Neural cell (in vitro differentiated cells): ENCODE measurements around the gene OR4D9. TPM values are rescaled to one million over a fixed set of nuclear protein-coding genes. Genes with fewer than 3 reads are reported as not detected.

ENCODE experiments used
- H2AFZ ChIP-seq: fragments of 200-600, 300-800 bp; sonication (generic), shearing (Covaris generic); 2 replicates; pipeline ENCODE4 v1.6.0; 2014; ENCODE audit warnings: low read depth, mild to moderate bottlenecking, antibody characterized with exemption, low read length, moderate library complexity
- H3F3A ChIP-seq: fragments of 200-600 bp; shearing (Covaris generic); 2 replicates; pipeline ENCODE4 v1.6.1; 2016; ENCODE audit warnings: mild to moderate bottlenecking, moderate library complexity, mixed read lengths, antibody characterized with exemption, low read length; ENCODE audit not compliant: insufficient read depth, poor library complexity, severe bottlenecking
- H3K27ac ChIP-seq: fragments of 200-600, 300-800 bp; sonication (generic), shearing (Covaris generic); 2 replicates; pipeline ENCODE4 v1.5.1; 2014; ENCODE audit warnings: mild to moderate bottlenecking, low read length, moderate library complexity
- H3K27me3 ChIP-seq: fragments of 300-800, 200-600 bp; sonication (generic), shearing (Covaris generic); 2 replicates; pipeline ENCODE4 v1.6.0; 2014; ENCODE audit warnings: mild to moderate bottlenecking, low read depth, low read length, moderate library complexity; ENCODE audit not compliant: insufficient read depth
- H3K36me3 ChIP-seq: fragments of 300-800, 200-600 bp; sonication (generic), shearing (Covaris generic); 2 replicates; pipeline ENCODE4 v1.5.1; 2014; ENCODE audit warnings: mild to moderate bottlenecking, antibody characterized with exemption, low read length, moderate library complexity; ENCODE audit not compliant: insufficient read depth
- H3K4me2 ChIP-seq: fragments of 300-800, 200-600 bp; sonication (generic), shearing (Covaris generic); 2 replicates; pipeline ENCODE4 v1.6.0; 2014; ENCODE audit warnings: mild to moderate bottlenecking, low read length
- H3K4me3 ChIP-seq: fragments of 300-800, 200-600 bp; sonication (generic), shearing (Covaris generic); 2 replicates; pipeline ENCODE4 v1.5.1; 2014; ENCODE audit warnings: mild to moderate bottlenecking, low read length, moderate library complexity
- H3K79me2 ChIP-seq: fragments of 200-600 bp; shearing (Covaris generic); replicated peaks from 2 replicates; pipeline ENCODE4 v1.6.0; 2014; ENCODE audit warnings: mild to moderate bottlenecking, low read length, moderate library complexity; ENCODE audit not compliant: insufficient read depth
- H3K9ac ChIP-seq: fragments of 300-800, 200-600 bp; sonication (generic), shearing (Covaris generic); 2 replicates; pipeline ENCODE4 v1.6.1; 2016; ENCODE audit warnings: mild to moderate bottlenecking, low read length, mixed read lengths
- H3K9me2 ChIP-seq: fragments of 200-600 bp; shearing (Covaris generic); 2 replicates; pipeline ENCODE4 v1.6.1; 2016; ENCODE audit warnings: mild to moderate bottlenecking, low read length, mixed read lengths; ENCODE audit not compliant: insufficient read depth
- H3K9me3 ChIP-seq: fragments of 200-600, 300-800 bp; sonication (generic), shearing (Covaris generic); 2 replicates; pipeline ENCODE4 v1.6.1; 2016; ENCODE audit warnings: mild to moderate bottlenecking, mixed run types, low read length, moderate library complexity, mixed read lengths
- H4K20me1 ChIP-seq: fragments of 200-600 bp; shearing (Covaris generic); 2 replicates; pipeline ENCODE4 v1.6.1; 2016; ENCODE audit warnings: mild to moderate bottlenecking, mixed run types; ENCODE audit not compliant: insufficient read depth
- CTCF ChIP-seq: fragments of 450-650 bp; IDR thresholded peaks from 2 replicates; pipeline ENCODE4 v1.5.1; 2014; ENCODE audit warnings: antibody characterized with exemption, mild to moderate bottlenecking, moderate library complexity; ENCODE audit not compliant: poor library complexity, severe bottlenecking
- EP300 ChIP-seq: fragments of 450-650 bp; conservative IDR thresholded peaks from 2 replicates; pipeline ENCODE4 v1.6.1; 2014; ENCODE audit warnings: antibody characterized with exemption, mild to moderate bottlenecking, moderate library complexity; ENCODE audit not compliant: poor library complexity, severe bottlenecking
- EZH2 ChIP-seq: fragments of 200-600, 300-800 bp; shearing (Covaris generic), sonication (generic); IDR thresholded peaks from 2 replicates; pipeline ENCODE4 v1.6.1; 2014; ENCODE audit warnings: antibody characterized with exemption, low read length, borderline replicate concordance, mild to moderate bottlenecking; ENCODE audit not compliant: insufficient read depth, poor library complexity, severe bottlenecking
- MXI1 ChIP-seq: fragments of 450-650 bp; conservative IDR thresholded peaks from 2 replicates; pipeline ENCODE4 v1.6.1; 2014; ENCODE audit warnings: antibody characterized with exemption, mild to moderate bottlenecking; ENCODE audit not compliant: poor library complexity, severe bottlenecking
- POLR2AphosphoS5 ChIP-seq: IDR thresholded peaks from 2 replicates; pipeline ENCODE4 v1.6.1; 2012
- RAD21 ChIP-seq: fragments of 450-650 bp; conservative IDR thresholded peaks from 2 replicates; pipeline ENCODE4 v1.6.1; 2014; ENCODE audit warnings: antibody characterized with exemption, mild to moderate bottlenecking, moderate library complexity
- REST ChIP-seq: IDR thresholded peaks from 2 replicates; pipeline ENCODE4 v1.6.1; 2012; ENCODE audit warnings: borderline replicate concordance
- SMC3 ChIP-seq: fragments of 450-650 bp; conservative IDR thresholded peaks from 2 replicates; pipeline ENCODE4 v1.6.1; 2014; ENCODE audit warnings: antibody characterized with exemption, mild to moderate bottlenecking, moderate library complexity; ENCODE audit not compliant: poor library complexity
- TAF1 ChIP-seq: IDR thresholded peaks from 2 replicates; pipeline ENCODE4 v1.6.1; 2012; ENCODE audit warnings: low read depth
- polyA minus RNA-seq: library from RNA; depleted of rRNA, polyadenylated mRNA; stranded (reverse); fragments of >200 nt; gene quantifications from 2 replicates; pipeline ENCODE4 v1.2.3, GENCODE V29; 2014
- polyA plus RNA-seq: library from polyadenylated mRNA; depleted of rRNA; stranded (reverse); fragments of >200 nt; gene quantifications from 2 replicates; pipeline ENCODE4 v1.2.3, GENCODE V29; 2014

The OR4D9 gene
- polyA plus RNA-seq (not detected in 2 replicates), polyA minus RNA-seq (not detected in 2 replicates)

- TF ChIP-seq SMC3 (no peak), CTCF (no peak), EP300 (no peak), REST (no peak), RAD21 (no peak), TAF1 (no peak), EZH2 (no peak), POLR2AphosphoS5 (no peak), MXI1 (no peak)
- H3K9me2 ChIP-seq: no peaks in the 10 kb centered on the region
- H3K9me3 ChIP-seq: no peaks in the 10 kb centered on the region
- H3K9ac ChIP-seq: no peak within 1 kb of the TSS
- H3K4me2 ChIP-seq: no peak within 1 kb of the TSS
- no peaks in the 10 kb centered on the region for H3K79me2 ChIP-seq
- no peaks in the 10 kb centered on the region for H3F3A ChIP-seq
- no peak within 1 kb of the TSS for H3K4me3 ChIP-seq
- no peaks in the 10 kb centered on the region for H3K27me3 ChIP-seq
- no peaks in the 10 kb centered on the region for H4K20me1 ChIP-seq
- no peak within 1 kb of the TSS for H3K27ac ChIP-seq
- H2AFZ ChIP-seq: no peak within 1 kb of the TSS
- H3K36me3 ChIP-seq: no peaks in the 10 kb centered on the region
Measured at GRCh38 chr11:59510941-59511589, at the start of gene OR4D9. Gene OR4D9 (plus strand): TSS chr11:59511539. CDS start chr11:59514913, 3,374 bp downstream.

GRCh38 chr11:59463190-59463641 is 48.1 kb upstream of the OR4D9 start:
- Histone ChIP-seq H3K36me3 (no peaks in the 10 kb centered on the region), H3K9ac (no peak overlapping the region), H2AFZ (no peak overlapping the region), H4K20me1 (no peaks in the 10 kb centered on the region), H3K9me2 (no peaks in the 10 kb centered on the region), H3K79me2 (no peaks in the 10 kb centered on the region), H3F3A (no peaks in the 10 kb centered on the region), H3K9me3 (no peaks in the 10 kb centered on the region), H3K27ac (no peak overlapping the region), H3K4me2 (no peak overlapping the region), H3K27me3 (no peaks in the 10 kb centered on the region), H3K4me3 (no peak overlapping the region)
- TF ChIP-seq EP300 (no peak), RAD21 (no peak)
